Limb (tissue), 2 donors: ENCODE results near the gene SLC30A1.
A peak's percentile ranks its signal among the peaks of the same experiment; 100 is the strongest.
"Not testable (repeated sequence)": the region's sequence is repeated elsewhere in the genome, so short reads cannot be mapped to it uniquely, and the experiment has no call there.

Source experiments
- DNase-seq, 2 donors: peaks; one replicate each; pipeline ENCODE4 v3.0.0-alpha.2; 2016; ENCODE audit errors: extremely low spot score in 2 of 2

The SLC30A1 gene

GRCh38 chr1:211549092-211549711 is 29.8 kb downstream of the SLC30A1 start:
- DNase-seq = peak in 1 of 2 donors; percentile 48

GRCh38 chr1:211548321-211549091 is 30.5 kb downstream of the SLC30A1 start:
- DNase-seq = no peak

GRCh38 chr1:211547710-211548109 is 31.3 kb downstream of the SLC30A1 start:
- DNase-seq = no peak

- DNase-seq = no peak
Observed at GRCh38 chr1:211546543-211546942, 32.4 kb downstream of the SLC30A1 start.

- DNase-seq = no peak
Observed at GRCh38 chr1:211543025-211543424, 35.9 kb downstream of the SLC30A1 start.

GRCh38 chr1:211541720-211542477 is 37.1 kb downstream of the SLC30A1 start:
- peak in 1 of 2 donors; percentile 43 for DNase-seq

GRCh38 chr1:211541278-211541677 is 37.7 kb downstream of the SLC30A1 start:
- DNase-seq = no peak

GRCh38 chr1:211540824-211541223 is 38.1 kb downstream of the SLC30A1 start:
- DNase-seq = not testable (repeated sequence)

- no peak for DNase-seq
Observed at GRCh38 chr1:211538287-211538686, 40.7 kb downstream of the SLC30A1 start.

GRCh38 chr1:211537253-211537652 is 41.7 kb downstream of the SLC30A1 start:
- no peak for DNase-seq

GRCh38 chr1:211536606-211537005 is 42.4 kb downstream of the SLC30A1 start:
- no peak for DNase-seq

GRCh38 chr1:211535346-211535745 is 43.6 kb downstream of the SLC30A1 start:
- DNase-seq = no peak

- no peak for DNase-seq
Observed at GRCh38 chr1:211534545-211535291, 44.2 kb downstream of the SLC30A1 start.

GRCh38 chr1:211532088-211532444 is 46.9 kb downstream of the SLC30A1 start:
- DNase-seq = no peak

GRCh38 chr1:211531194-211532087 is 47.5 kb downstream of the SLC30A1 start:
- DNase-seq = no peak

GRCh38 chr1:211530102-211530501 is 48.9 kb downstream of the SLC30A1 start:
- DNase-seq = no peak

GRCh38 chr1:211529453-211529852 is 49.5 kb downstream of the SLC30A1 start:
- DNase-seq = no peak

GRCh38 chr1:211529011-211529410 is 50.0 kb downstream of the SLC30A1 start:
- DNase-seq = no peak

- DNase-seq = no peak
Observed at GRCh38 chr1:211527888-211528287, 51.1 kb downstream of the SLC30A1 start.

GRCh38 chr1:211527006-211527405 is 52.0 kb downstream of the SLC30A1 start:
- no peak for DNase-seq

- DNase-seq = no peak
Observed at GRCh38 chr1:211526101-211526500, 52.9 kb downstream of the SLC30A1 start.
